Smooth muscle cell (in vitro differentiated cells): ENCODE measurements around the gene NSMCE4A. TPM values are rescaled to one million over a fixed set of nuclear protein-coding genes. Genes with fewer than 3 reads are reported as not detected.
"Not testable (repeated sequence)": the region's sequence is repeated elsewhere in the genome, so short reads cannot be mapped to it uniquely, and the experiment has no call there.

Experiments used
- DNase-seq: peaks from one replicate; lab custom pipeline; 2025; ENCODE audit not compliant: unreplicated experiment; lab: John Stamatoyannopoulos, UW
- H2AFZ ChIP-seq: fragments of 200-600 bp; sonication (generic); 2 replicates; pipeline ENCODE4 v1.6.0; 2016; ENCODE audit warnings: antibody characterized with exemption, low read depth, mild to moderate bottlenecking
- H3F3A ChIP-seq: fragments of 200-600 bp; sonication (generic); 2 replicates; pipeline ENCODE4 v1.6.0; 2017; ENCODE audit warnings: antibody characterized with exemption, low read depth
- H3K27ac ChIP-seq: fragments of 200-600 bp; sonication (generic); 2 replicates; pipeline ENCODE4 v1.5.1; 2016; ENCODE audit warnings: low read depth, mild to moderate bottlenecking
- H3K27me3 ChIP-seq: fragments of 200-600 bp; sonication (generic); 2 replicates; pipeline ENCODE4 v1.6.1; 2016; ENCODE audit warnings: low read depth, mild to moderate bottlenecking
- H3K36me3 ChIP-seq: fragments of 200-600 bp; sonication (generic); 2 replicates; pipeline ENCODE4 v1.5.1; 2016; ENCODE audit warnings: low read depth
- H3K4me1 ChIP-seq: fragments of 200-600 bp; sonication (generic); 2 replicates; pipeline ENCODE4 v1.5.1; 2016; ENCODE audit warnings: low read depth
- H3K4me2 ChIP-seq: fragments of 200-600 bp; sonication (generic); 2 replicates; pipeline ENCODE4 v1.6.0; 2016; ENCODE audit warnings: mild to moderate bottlenecking
- H3K4me3 ChIP-seq: fragments of 200-600 bp; sonication (generic); 2 replicates; pipeline ENCODE4 v1.5.1; 2016; ENCODE audit warnings: mild to moderate bottlenecking
- H3K79me2 ChIP-seq: fragments of 200-600 bp; sonication (generic); 2 replicates; pipeline ENCODE4 v1.6.0; 2016; ENCODE audit warnings: low read depth, mild to moderate bottlenecking
- H3K9ac ChIP-seq: fragments of 200-600 bp; sonication (generic); 2 replicates; pipeline ENCODE4 v1.6.0; 2016; ENCODE audit warnings: low read depth
- H3K9me3 ChIP-seq: fragments of 200-600 bp; sonication (generic); replicated peaks from 2 replicates; pipeline ENCODE4 v1.5.1; 2016; ENCODE audit warnings: low read depth
- H4K20me1 ChIP-seq: fragments of 200-600 bp; sonication (generic); 2 replicates; pipeline ENCODE4 v1.6.0; 2016; ENCODE audit warnings: low read depth
- CTCF ChIP-seq: fragments of 200-600 bp; sonication (generic); IDR thresholded peaks from 2 replicates; pipeline ENCODE4 v1.5.1; 2017; ENCODE audit warnings: borderline replicate concordance, mild to moderate bottlenecking, antibody characterized with exemption; ENCODE audit not compliant: insufficient read depth, poor library complexity, severe bottlenecking
- WGBS: methylation state at CpG from one replicate; pipeline ENCODE4 v1.1.7; 2016; ENCODE audit warnings: low lambda C conversion rate; 5-methylcytosine and 5-hydroxymethylcytosine counted together
- polyA plus RNA-seq: library from polyadenylated mRNA; unstranded; fragments of >200 nt; fragmentation: Nextera tagmentation; extraction: Ambion mirVana; gene quantifications from 2 replicates; pipeline ENCODE4 v1.2.1, GENCODE V29; 2016
- total RNA-seq: library from RNA; depleted of rRNA; stranded (reverse); fragments of >200 nt; gene quantifications from 2 replicates; pipeline ENCODE4 v1.2.3, GENCODE V29; 2014

Gene NSMCE4A
- total and polyA plus RNA-seq, 2 experiments from 2014 or later, result 24.7 to 35.3 TPM

- TF ChIP-seq CTCF, result peak; percentile 43
- Histone ChIP-seq H3K4me2 (peak overlapping the region; percentile 90), H3F3A (no peaks in the 10 kb centered on the region), H3K9me3 (no peaks in the 10 kb centered on the region), H3K4me1 (peaks cover 11% of the 10 kb centered on the region), H3K27ac (no peak overlapping the region), H3K9ac (no peak overlapping the region), H3K27me3 (no peaks in the 10 kb centered on the region), H4K20me1 (peaks cover 7% of the 10 kb centered on the region), H3K79me2 (no peaks in the 10 kb centered on the region), H3K4me3 (peak overlapping the region; percentile 92), H2AFZ (peak overlapping the region; percentile 94), H3K36me3 (no peaks in the 10 kb centered on the region)
- no peak for DNase-seq
- WGBS, result 50% methylated on average over 21 of the region's 21 CpGs
Measured at GRCh38 chr10:121975295-121976086, 474 bp upstream of the NSMCE4A start.

- Histone ChIP-seq H3K4me3 (peak overlapping the region; percentile 92), H3F3A (no peaks in the 10 kb centered on the region), H4K20me1 (peaks cover 7% of the 10 kb centered on the region), H2AFZ (peak overlapping the region; percentile 94), H3K79me2 (no peaks in the 10 kb centered on the region), H3K4me1 (peaks cover 11% of the 10 kb centered on the region), H3K27me3 (no peaks in the 10 kb centered on the region), H3K27ac (no peak overlapping the region), H3K4me2 (peak overlapping the region; percentile 90), H3K9ac (no peak overlapping the region), H3K36me3 (no peaks in the 10 kb centered on the region), H3K9me3 (no peaks in the 10 kb centered on the region)
- TF ChIP-seq CTCF, result no peak
- WGBS, result 16% methylated on average over 21 of the region's 21 CpGs
- no peak for DNase-seq
Measured at GRCh38 chr10:121974019-121974534, 940 bp downstream of the NSMCE4A start.

GRCh38 chr10:121969086-121969485 is 5.9 kb downstream of the NSMCE4A start:
- H3K27me3 ChIP-seq, H2AFZ ChIP-seq, H4K20me1 ChIP-seq, H3K9ac ChIP-seq, H3K9me3 ChIP-seq, H3K36me3 ChIP-seq, H3K27ac ChIP-seq, H3K79me2 ChIP-seq, H3F3A ChIP-seq, DNase-seq, H3K4me1 ChIP-seq, H3K4me3 ChIP-seq, H3K4me2 ChIP-seq: not testable (repeated sequence)
- WGBS, result 96% methylated on average over 8 of the region's 8 CpGs

- Histone ChIP-seq H3K4me3 (no peak overlapping the region), H3K9me3 (no peaks in the 10 kb centered on the region), H3K27ac (no peak overlapping the region), H3K9ac (no peak overlapping the region), H2AFZ (no peak overlapping the region), H3K79me2 (no peaks in the 10 kb centered on the region), H3K4me1 (no peaks in the 10 kb centered on the region), H3K27me3 (no peaks in the 10 kb centered on the region), H3K4me2 (no peak overlapping the region), H3K36me3 (peaks cover 9% of the 10 kb centered on the region), H4K20me1 (no peaks in the 10 kb centered on the region), H3F3A (no peaks in the 10 kb centered on the region)
- DNase-seq, result no peak
- TF ChIP-seq CTCF, result no peak
- WGBS, result 95% methylated on average over 3 of the region's 3 CpGs
Measured at GRCh38 chr10:121965996-121966395, 9.0 kb downstream of the NSMCE4A start.
